ENCODE data around the gene EMILIN3.

- TF ChIP-seq CTCF (IDR thresholded peaks at IDR 0.05; ENCODE audit: low read depth, low read length) (peak; percentile 88), POLR2A (IDR thresholded peaks at IDR 0.05; ENCODE audit: extremely low read depth, insufficient read length) (no peak)
These were observed 26.7 kb downstream of the EMILIN3 start for GRCh38 chr20:41339957-41340326.
